ENCODE results near the gene FGF19.

FGF19 gene

DNA sequence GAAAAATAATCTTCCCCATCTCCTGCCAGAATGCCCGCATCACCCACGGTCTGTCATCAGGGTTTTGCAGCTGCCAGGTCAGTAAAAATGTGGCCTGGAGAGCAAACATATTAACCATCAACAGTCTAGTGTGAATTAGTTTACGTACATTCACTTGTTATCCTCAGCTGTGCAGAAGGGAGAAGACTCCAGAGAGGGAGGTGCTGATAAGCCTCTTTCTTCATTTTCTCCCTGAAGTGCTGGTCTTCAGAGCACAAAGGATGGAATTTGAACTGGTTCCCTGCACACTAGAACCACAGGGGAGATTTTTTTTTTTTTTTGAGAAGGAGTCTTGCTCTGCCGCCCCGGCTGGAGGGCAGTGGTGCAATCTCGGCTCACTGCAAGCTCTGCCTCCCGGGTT lies 8.2 kb downstream of the FGF19 start:
- Histone ChIP-seq H3K36me3 (ENCODE audit: insufficient read depth, low read length) (no peaks in the 10 kb centered on the region), H3K4me2 (ENCODE audit: insufficient read depth, low read length) (no peak overlapping the region), H3K4me1 (ENCODE audit: insufficient read depth, low read length) (no peaks in the 10 kb centered on the region), H3K9ac (ENCODE audit: low read depth, low read length) (no peak overlapping the region), H3K27ac (ENCODE audit: low read length) (no peak overlapping the region), H3K27me3 (ENCODE audit: insufficient read depth, low read length, poor library complexity) (no peaks in the 10 kb centered on the region), H3K9me3 (ENCODE audit: insufficient read depth, low read length, severe bottlenecking) (no peaks in the 10 kb centered on the region), H3K79me2 (ENCODE audit: insufficient read depth, low read length) (no peaks in the 10 kb centered on the region), H3K4me3 (ENCODE audit: low read depth in 1 of 2, low read length in 2 of 2) (no peak overlapping the region), H4K20me1 (ENCODE audit: insufficient read depth, low read length) (no peaks in the 10 kb centered on the region), H2AFZ (ENCODE audit: low read depth, low read length) (no peak overlapping the region)
- ATAC-seq (ENCODE audit: insufficient read depth, low read depth), result no peak
- TF ChIP-seq, protein P1, sequence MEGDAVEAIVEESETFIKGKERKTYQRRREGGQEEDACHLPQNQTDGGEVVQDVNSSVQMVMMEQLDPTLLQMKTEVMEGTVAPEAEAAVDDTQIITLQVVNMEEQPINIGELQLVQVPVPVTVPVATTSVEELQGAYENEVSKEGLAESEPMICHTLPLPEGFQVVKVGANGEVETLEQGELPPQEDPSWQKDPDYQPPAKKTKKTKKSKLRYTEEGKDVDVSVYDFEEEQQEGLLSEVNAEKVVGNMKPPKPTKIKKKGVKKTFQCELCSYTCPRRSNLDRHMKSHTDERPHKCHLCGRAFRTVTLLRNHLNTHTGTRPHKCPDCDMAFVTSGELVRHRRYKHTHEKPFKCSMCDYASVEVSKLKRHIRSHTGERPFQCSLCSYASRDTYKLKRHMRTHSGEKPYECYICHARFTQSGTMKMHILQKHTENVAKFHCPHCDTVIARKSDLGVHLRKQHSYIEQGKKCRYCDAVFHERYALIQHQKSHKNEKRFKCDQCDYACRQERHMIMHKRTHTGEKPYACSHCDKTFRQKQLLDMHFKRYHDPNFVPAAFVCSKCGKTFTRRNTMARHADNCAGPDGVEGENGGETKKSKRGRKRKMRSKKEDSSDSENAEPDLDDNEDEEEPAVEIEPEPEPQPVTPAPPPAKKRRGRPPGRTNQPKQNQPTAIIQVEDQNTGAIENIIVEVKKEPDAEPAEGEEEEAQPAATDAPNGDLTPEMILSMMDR (IDR thresholded peaks at IDR 0.05; ENCODE audit: borderline replicate concordance, extremely low read depth, low read length, poor library complexity, severe bottlenecking), result no peak
- no peak for TF ChIP-seq EZH2 (IDR thresholded peaks at IDR 0.05; ENCODE audit: borderline replicate concordance, low read depth, low read length, severe bottlenecking)
- DNase-seq, result no peak

DNA sequence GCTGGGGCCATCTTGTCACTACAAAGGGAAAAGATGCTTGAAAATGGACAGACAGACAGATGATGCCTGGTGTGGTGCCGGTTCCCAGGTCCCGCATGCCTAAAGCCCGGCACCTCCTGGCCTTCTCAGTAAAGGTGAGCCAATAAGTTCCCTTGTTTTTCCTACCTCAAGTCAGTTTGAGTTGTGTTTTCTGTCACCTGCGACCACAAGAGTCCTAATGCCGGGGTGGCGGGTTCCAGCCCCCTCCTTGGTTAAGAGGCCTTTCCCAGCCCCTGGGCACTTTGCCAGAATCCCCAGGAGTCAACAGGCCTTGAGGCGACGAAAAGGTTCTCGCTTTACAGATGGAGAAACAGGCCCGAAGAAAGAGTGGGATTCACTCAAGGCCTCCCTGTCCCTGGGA lies 9.0 kb downstream of the FGF19 start:
- DNase-seq, result no peak
- Histone ChIP-seq H3K4me2 (ENCODE audit: insufficient read depth, low read length) (no peak overlapping the region), H3K9me3 (ENCODE audit: insufficient read depth, low read length, severe bottlenecking) (no peaks in the 10 kb centered on the region), H3K27ac (ENCODE audit: low read length) (no peak overlapping the region), H4K20me1 (ENCODE audit: insufficient read depth, low read length) (no peaks in the 10 kb centered on the region), H3K27me3 (ENCODE audit: insufficient read depth, low read length, poor library complexity) (no peaks in the 10 kb centered on the region), H3K36me3 (ENCODE audit: insufficient read depth, low read length) (no peaks in the 10 kb centered on the region), H3K9ac (ENCODE audit: low read depth, low read length) (no peak overlapping the region), H3K4me1 (ENCODE audit: insufficient read depth, low read length) (no peaks in the 10 kb centered on the region), H2AFZ (ENCODE audit: low read depth, low read length) (no peak overlapping the region), H3K79me2 (ENCODE audit: insufficient read depth, low read length) (no peaks in the 10 kb centered on the region), H3K4me3 (ENCODE audit: low read depth in 1 of 2, low read length in 2 of 2) (no peak overlapping the region)
- ATAC-seq (ENCODE audit: insufficient read depth, low read depth), result no peak
- no peak for TF ChIP-seq EZH2 (IDR thresholded peaks at IDR 0.05; ENCODE audit: borderline replicate concordance, low read depth, low read length, severe bottlenecking)
- TF ChIP-seq, protein P1 (IDR thresholded peaks at IDR 0.05; ENCODE audit: borderline replicate concordance, extremely low read depth, low read length, poor library complexity, severe bottlenecking), result no peak

DNA sequence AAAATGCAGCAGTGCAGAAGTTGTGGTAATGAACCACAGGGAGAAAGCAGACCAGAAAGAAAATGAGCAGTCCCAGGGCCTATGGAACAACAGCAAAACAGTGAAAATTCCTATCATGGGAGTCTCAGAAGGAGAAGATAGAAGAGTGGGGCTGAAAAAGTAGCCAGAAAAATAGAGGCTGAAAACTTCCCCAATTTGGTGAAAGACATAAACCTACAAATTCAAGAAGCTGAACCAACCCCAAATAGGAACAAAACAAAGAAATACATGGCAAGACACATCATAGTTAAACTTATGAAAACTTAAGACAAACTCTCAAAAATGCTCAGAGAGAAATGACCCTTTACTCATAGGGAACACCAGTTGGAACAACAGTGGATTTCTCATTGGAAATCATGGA lies 11.4 kb downstream of the FGF19 start:
- DNase-seq (no peak), ATAC-seq (ENCODE audit: insufficient read depth, low read depth) (no peak)
- Histone ChIP-seq H3K4me1 (ENCODE audit: insufficient read depth, low read length) (no peaks in the 10 kb centered on the region), H3K27me3 (ENCODE audit: insufficient read depth, low read length, poor library complexity) (no peaks in the 10 kb centered on the region), H3K4me2 (ENCODE audit: insufficient read depth, low read length) (no peak overlapping the region), H3K9ac (ENCODE audit: low read depth, low read length) (no peak overlapping the region), H2AFZ (ENCODE audit: low read depth, low read length) (no peak overlapping the region), H3K4me3 (ENCODE audit: low read depth in 1 of 2, low read length in 2 of 2) (no peak overlapping the region), H3K27ac (ENCODE audit: low read length) (no peak overlapping the region), H3K79me2 (ENCODE audit: insufficient read depth, low read length) (no peaks in the 10 kb centered on the region), H3K9me3 (ENCODE audit: insufficient read depth, low read length, severe bottlenecking) (no peaks in the 10 kb centered on the region), H3K36me3 (ENCODE audit: insufficient read depth, low read length) (no peaks in the 10 kb centered on the region), H4K20me1 (ENCODE audit: insufficient read depth, low read length) (no peaks in the 10 kb centered on the region)
- TF ChIP-seq EZH2 (IDR thresholded peaks at IDR 0.05; ENCODE audit: borderline replicate concordance, low read depth, low read length, severe bottlenecking), result no peak
- TF ChIP-seq, protein P1 (IDR thresholded peaks at IDR 0.05; ENCODE audit: borderline replicate concordance, extremely low read depth, low read length, poor library complexity, severe bottlenecking), result no peak

DNA sequence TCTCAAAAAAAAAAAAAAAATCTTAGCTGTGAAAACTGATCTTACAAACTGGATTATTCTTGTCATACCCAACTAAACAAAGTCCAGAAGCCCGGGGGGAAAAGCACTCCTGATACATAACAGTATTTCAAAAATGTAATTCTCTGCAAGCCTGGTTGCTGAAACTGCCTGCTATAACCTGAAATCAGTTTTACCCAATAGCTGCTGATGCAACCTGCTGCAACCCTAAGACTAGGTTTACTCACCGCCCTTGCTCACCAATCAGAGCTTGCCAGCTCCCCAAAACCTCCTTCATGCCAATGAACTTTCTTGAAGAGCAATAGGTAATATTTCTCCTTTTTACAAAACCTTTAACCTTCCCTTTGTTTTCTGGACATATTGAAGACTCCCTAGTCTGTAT lies 12.4 kb downstream of the FGF19 start:
- H3K4me2 ChIP-seq (ENCODE audit: insufficient read depth, low read length), result no peak overlapping the region
- no peak overlapping the region for H3K27ac ChIP-seq (ENCODE audit: low read length)
- H4K20me1 ChIP-seq (ENCODE audit: insufficient read depth, low read length), result no peaks in the 10 kb centered on the region
- H3K79me2 ChIP-seq (ENCODE audit: insufficient read depth, low read length), result no peaks in the 10 kb centered on the region
- H3K36me3 ChIP-seq (ENCODE audit: insufficient read depth, low read length), result no peaks in the 10 kb centered on the region
- ATAC-seq (ENCODE audit: insufficient read depth, low read depth) (no peak), DNase-seq (no peak)
- no peak overlapping the region for H2AFZ ChIP-seq (ENCODE audit: low read depth, low read length)
- TF ChIP-seq, protein P1 (IDR thresholded peaks at IDR 0.05; ENCODE audit: borderline replicate concordance, extremely low read depth, low read length, poor library complexity, severe bottlenecking), result no peak
- no peak for TF ChIP-seq EZH2 (IDR thresholded peaks at IDR 0.05; ENCODE audit: borderline replicate concordance, low read depth, low read length, severe bottlenecking)
- H3K27me3 ChIP-seq (ENCODE audit: insufficient read depth, low read length, poor library complexity), result peaks cover 5% of the 10 kb centered on the region
- no peaks in the 10 kb centered on the region for H3K9me3 ChIP-seq (ENCODE audit: insufficient read depth, low read length, severe bottlenecking)
- no peaks in the 10 kb centered on the region for H3K4me1 ChIP-seq (ENCODE audit: insufficient read depth, low read length)
- no peak overlapping the region for H3K4me3 ChIP-seq (ENCODE audit: low read depth in 1 of 2, low read length in 2 of 2)
- H3K9ac ChIP-seq (ENCODE audit: low read depth, low read length), result no peak overlapping the region
